Osteocyte (in vitro differentiated cells): ENCODE results near the gene LILRB5. TPM values are rescaled to one million over a fixed set of nuclear protein-coding genes. Genes with fewer than 3 reads are reported as not detected.

ENCODE experiments used
- DNase-seq: peaks from one replicate; pipeline ENCODE4 v3.0.0; 2021; ENCODE audit warnings: mixed read lengths; ENCODE audit not compliant: unreplicated experiment; ENCODE audit errors: extremely low spot score
- H3K27ac Mint-ChIP-seq: one replicate; pipeline ENCODE4 v1.8.0; 2021; ENCODE audit warnings: mild to moderate bottlenecking, mixed read lengths; ENCODE audit not compliant: unreplicated experiment
- H3K27me3 Mint-ChIP-seq: one replicate; pipeline ENCODE4 v1.8.0; 2021; ENCODE audit warnings: mixed read lengths; ENCODE audit not compliant: unreplicated experiment
- H3K36me3 Mint-ChIP-seq: one replicate; pipeline ENCODE4 v1.8.0; 2021; ENCODE audit warnings: mixed read lengths; ENCODE audit not compliant: unreplicated experiment
- H3K4me1 Mint-ChIP-seq: one replicate; pipeline ENCODE4 v1.8.0; 2021; ENCODE audit warnings: mixed read lengths; ENCODE audit not compliant: unreplicated experiment
- H3K4me3 Mint-ChIP-seq: one replicate; pipeline ENCODE4 v1.8.0; 2021; ENCODE audit warnings: mild to moderate bottlenecking, moderate library complexity, mixed read lengths; ENCODE audit not compliant: unreplicated experiment
- H3K9me3 Mint-ChIP-seq: one replicate; pipeline ENCODE4 v1.8.0; 2021; ENCODE audit warnings: mixed read lengths; ENCODE audit not compliant: unreplicated experiment
- CTCF ChIP-seq: fragments of 200-600 bp; sonication (generic); IDR thresholded peaks from 2 replicates; pipeline ENCODE4 v1.5.0; 2021; ENCODE audit warnings: antibody characterized with exemption, mild to moderate bottlenecking, moderate library complexity
- microRNA-seq: library from miRNA; unstranded; fragments of <30 nt; microRNA quantifications from one replicate; pipeline ENCODE4 v1.1.0, GENCODE V29; 2020; ENCODE audit not compliant: unreplicated experiment
- total RNA-seq: library from RNA; stranded (reverse); gene quantifications from 2 replicates; pipeline ENCODE4 v1.2.1, GENCODE V29; 2021

Gene LILRB5
- total RNA-seq, 1 donor from 2014 or later = not detected

GRCh38 chr19:54204767-54205468, 52.2 kb downstream of the LILRB5 start:
- Mint-ChIP-seq H3K4me3 (no peak overlapping the region), H3K4me1 (peaks cover 70% of the 10 kb centered on the region), H3K9me3 (no peaks in the 10 kb centered on the region), H3K27ac (peak overlapping the region; percentile 10), H3K27me3 (no peaks in the 10 kb centered on the region), H3K36me3 (peaks cover 42% of the 10 kb centered on the region)
- no peak for TF ChIP-seq CTCF
- no peak for DNase-seq

GRCh38 chr19:54203151-54203611, 53.9 kb downstream of the LILRB5 start:
- Mint-ChIP-seq H3K4me3 (peak overlapping the region; percentile 100), H3K27ac (peak overlapping the region; percentile 34), H3K36me3 (peaks cover 41% of the 10 kb centered on the region), H3K27me3 (no peaks in the 10 kb centered on the region), H3K4me1 (peaks cover 53% of the 10 kb centered on the region), H3K9me3 (no peaks in the 10 kb centered on the region)
- DNase-seq = no peak
- TF ChIP-seq CTCF = no peak

GRCh38 chr19:54201980-54202379, 55.1 kb downstream of the LILRB5 start:
- Mint-ChIP-seq H3K4me3 (peak overlapping the region; percentile 100), H3K27me3 (no peaks in the 10 kb centered on the region), H3K36me3 (peaks cover 31% of the 10 kb centered on the region), H3K4me1 (peaks cover 43% of the 10 kb centered on the region), H3K27ac (peak overlapping the region; percentile 99), H3K9me3 (no peaks in the 10 kb centered on the region)
- no peak for DNase-seq
- TF ChIP-seq CTCF = no peak

GRCh38 chr19:54201172-54201701, 55.8 kb downstream of the LILRB5 start:
- Mint-ChIP-seq H3K9me3 (no peaks in the 10 kb centered on the region), H3K27ac (peak overlapping the region; percentile 99), H3K36me3 (peaks cover 31% of the 10 kb centered on the region), H3K4me1 (peaks cover 43% of the 10 kb centered on the region), H3K4me3 (peak overlapping the region; percentile 100), H3K27me3 (no peaks in the 10 kb centered on the region)
- no peak for TF ChIP-seq CTCF
- DNase-seq = no peak

Small RNA genes within 50 kb of the gene (microRNA-seq; reads per million reads assigned to microRNA genes)
- gene MIR4752 = not detected

Other genes starting within 250 kb of the LILRB5 start
- gene VSTM1, start 193.4 kb downstream of the LILRB5 start, total RNA-seq = not detected in 2 replicates
- gene TARM1, start 175.9 kb downstream of the LILRB5 start, total RNA-seq = not detected in 2 replicates
- 0.32 and 0.47 TPM in 2 replicates for gene OSCAR, start 156.5 kb downstream of the LILRB5 start, total RNA-seq
- 114 and 132 TPM in 2 replicates for gene NDUFA3, start 154.4 kb downstream of the LILRB5 start, total RNA-seq
- gene TFPT, start 141.6 kb downstream of the LILRB5 start, total RNA-seq = 28.1 and 29.4 TPM in 2 replicates
- 68.4 and 68.9 TPM in 2 replicates for gene PRPF31, start 141.5 kb downstream of the LILRB5 start, total RNA-seq
- 47.1 and 50.5 TPM in 2 replicates for gene CNOT3, start 119.5 kb downstream of the LILRB5 start, total RNA-seq
- gene LENG1, start 97.6 kb downstream of the LILRB5 start, total RNA-seq = 5.6 and 7.1 TPM in 2 replicates
- 2.0 and 2.7 TPM in 2 replicates for gene TMC4, start 84.1 kb downstream of the LILRB5 start, total RNA-seq
- 81.8 and 85.2 TPM in 2 replicates for gene MBOAT7, start 67.7 kb downstream of the LILRB5 start, total RNA-seq
- gene TSEN34, start 66.0 kb downstream of the LILRB5 start, total RNA-seq = 51.1 and 53.7 TPM in 2 replicates
- 1,011 TPM in 2 replicates for gene RPS9, start 56.4 kb downstream of the LILRB5 start, total RNA-seq
- not detected in 2 replicates for gene LILRB3, start 34.3 kb downstream of the LILRB5 start, total RNA-seq
- gene LILRA6, start 14.5 kb downstream of the LILRB5 start, total RNA-seq = not detected in 2 replicates
- gene LILRB2, start 23.8 kb upstream of the LILRB5 start, total RNA-seq = not detected in 2 replicates
- gene LILRA5, start 55.9 kb upstream of the LILRB5 start, total RNA-seq = not detected in 2 replicates
- gene LILRA4, start 81.9 kb upstream of the LILRB5 start, total RNA-seq = not detected in 2 replicates
- gene LAIR1, start 107.7 kb upstream of the LILRB5 start, total RNA-seq = not detected in 2 replicates
- gene TTYH1, start 158.2 kb upstream of the LILRB5 start, total RNA-seq = not detected in 2 replicates
- 145 and 192 TPM in 2 replicates for gene LENG8, start 191.9 kb upstream of the LILRB5 start, total RNA-seq
- 11.0 and 11.1 TPM in 2 replicates for gene LENG9, start 206.5 kb upstream of the LILRB5 start, total RNA-seq
- 72.4 and 85.4 TPM in 2 replicates for gene CDC42EP5, start 216.0 kb upstream of the LILRB5 start, total RNA-seq
- not detected in 2 replicates for gene LAIR2, start 245.6 kb upstream of the LILRB5 start, total RNA-seq